Cerebellar nuclear complex (tissue), 1 donor: ENCODE data around the gene CFAP46.

Experiments
- DNase-seq, 2 experiments: peaks; one replicate each; lab custom pipeline; 2025; lab: John Stamatoyannopoulos, UW

Gene CFAP46

GRCh38 chr10:132862485-132863420 lies 79.6 kb downstream of the CFAP46 start:
- no peak for DNase-seq

GRCh38 chr10:132861884-132862461 lies 80.4 kb downstream of the CFAP46 start:
- DNase-seq: no peak

- DNase-seq: no peak
These were observed 81.2 kb downstream of the CFAP46 start for GRCh38 chr10:132861116-132861691.

GRCh38 chr10:132860532-132860931 lies 81.8 kb downstream of the CFAP46 start:
- DNase-seq: no peak

- DNase-seq: no peak
These were observed 83.1 kb downstream of the CFAP46 start for GRCh38 chr10:132859084-132859855.

GRCh38 chr10:132858121-132859081 lies 84.0 kb downstream of the CFAP46 start:
- DNase-seq: no peak

GRCh38 chr10:132856869-132857524 lies 85.4 kb downstream of the CFAP46 start:
- no peak for DNase-seq

- DNase-seq: no peak
These were observed 86.5 kb downstream of the CFAP46 start for GRCh38 chr10:132855889-132856288.

GRCh38 chr10:132851451-132851850 lies 90.9 kb downstream of the CFAP46 start:
- no peak for DNase-seq

GRCh38 chr10:132850896-132851295 lies 91.5 kb downstream of the CFAP46 start:
- DNase-seq: no peak

- no peak for DNase-seq
These were observed 92.1 kb downstream of the CFAP46 start for GRCh38 chr10:132850246-132850645.

- no peak for DNase-seq
These were observed 92.8 kb downstream of the CFAP46 start for GRCh38 chr10:132849546-132850031.

- DNase-seq: no peak
These were observed 93.3 kb downstream of the CFAP46 start for GRCh38 chr10:132848951-132849545.

GRCh38 chr10:132848291-132848701 lies 94.1 kb downstream of the CFAP46 start:
- no peak for DNase-seq

GRCh38 chr10:132847856-132848255 lies 94.5 kb downstream of the CFAP46 start:
- DNase-seq: no peak

GRCh38 chr10:132847416-132847777 lies 95.0 kb downstream of the CFAP46 start:
- no peak for DNase-seq

GRCh38 chr10:132846631-132847415 lies 95.5 kb downstream of the CFAP46 start:
- DNase-seq: no peak

GRCh38 chr10:132845780-132846595 lies 96.4 kb downstream of the CFAP46 start:
- DNase-seq: no peak
